K562 (cell line): Measurements from ENCODE around the gene LRRC43.

Source experiments
- EP300 ChIP-seq: IDR thresholded peaks from 2 replicates; pipeline ENCODE4 v1.6.1; 2012; ENCODE audit warnings: low read length, improper control_type of control experiment
- POLR2AphosphoS5 ChIP-seq: IDR thresholded peaks from 2 replicates; pipeline ENCODE4 v1.6.1; 2011; ENCODE audit warnings: mild to moderate bottlenecking, low read depth, low read length, moderate library complexity; ENCODE audit not compliant: control insufficient read depth, insufficient read depth
- ZFP36 ChIP-seq: fragments of 150-350 bp; IDR thresholded peaks from 2 replicates; pipeline ENCODE4 v1.6.1; 2018; ENCODE audit warnings: low read length, low read depth; ENCODE audit not compliant: partially characterized antibody

GRCh38 chr12:122162976-122163375, 19.9 kb upstream of the LRRC43 start:
- TF ChIP-seq POLR2AphosphoS5: no peak
- no peak for TF ChIP-seq EP300
- no peak for TF ChIP-seq ZFP36
